ENCODE measurements around the gene COL11A2.

COL11A2 gene

DNA sequence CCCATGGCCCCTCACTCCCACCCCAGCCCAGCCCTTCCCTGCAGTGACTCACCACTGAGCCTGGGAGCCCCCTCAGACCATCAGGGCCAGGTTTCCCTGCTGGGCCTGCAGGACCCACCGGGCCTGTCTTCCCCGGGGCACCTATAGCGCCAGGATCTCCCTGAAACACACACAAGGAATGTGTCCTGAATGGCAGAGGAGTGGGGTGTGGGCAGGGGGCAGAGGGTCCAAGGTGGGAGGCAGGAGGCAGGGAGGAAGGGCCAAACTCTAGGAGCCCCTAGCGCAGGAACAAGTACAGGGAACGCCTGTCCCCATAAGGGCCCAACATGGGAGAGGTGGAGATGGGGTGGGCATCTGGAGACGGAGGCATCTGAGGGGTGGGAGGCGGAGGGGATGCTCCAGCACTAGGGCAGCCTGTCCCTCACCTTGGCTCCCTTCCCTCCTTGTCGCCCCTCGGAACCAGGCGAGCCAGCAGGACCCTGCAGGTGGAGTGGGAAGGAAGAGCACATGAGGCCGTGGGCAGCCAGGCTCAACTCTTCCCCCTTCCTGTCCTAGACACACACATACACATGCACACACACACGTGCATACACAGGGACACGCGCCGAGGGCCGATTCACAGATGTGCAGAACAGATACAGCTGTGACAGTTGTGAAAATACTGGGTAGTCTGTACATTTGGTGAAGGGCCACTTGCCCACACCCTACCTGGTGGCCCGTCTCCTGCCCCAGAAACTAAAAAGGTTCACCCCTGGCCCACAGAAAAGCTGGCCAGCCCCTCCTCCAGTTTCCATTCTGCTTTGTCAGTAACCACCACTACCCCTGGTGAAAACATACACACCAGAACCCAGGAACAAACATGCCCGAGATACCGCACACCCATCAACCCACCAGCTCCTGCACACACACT is 24.6 kb downstream of the COL11A2 start:
- DNase-seq (no peak), ATAC-seq (ENCODE audit: insufficient read depth, low read depth) (no peak)
- Histone ChIP-seq H4K20me1 (ENCODE audit: insufficient read depth, low read length) (no peaks in the 10 kb centered on the region), H3K27ac (ENCODE audit: low read length) (no peak overlapping the region), H3K9me3 (ENCODE audit: insufficient read depth, low read length, severe bottlenecking) (no peaks in the 10 kb centered on the region), H3K4me1 (ENCODE audit: insufficient read depth, low read length) (no peaks in the 10 kb centered on the region), H3K4me3 (ENCODE audit: low read depth in 1 of 2, low read length in 2 of 2) (no peak overlapping the region), H2AFZ (ENCODE audit: low read depth, low read length) (no peak overlapping the region), H3K36me3 (ENCODE audit: insufficient read depth, low read length) (no peaks in the 10 kb centered on the region), H3K4me2 (ENCODE audit: insufficient read depth, low read length) (no peak overlapping the region), H3K79me2 (ENCODE audit: insufficient read depth, low read length) (no peaks in the 10 kb centered on the region), H3K9ac (ENCODE audit: low read depth, low read length) (no peak overlapping the region), H3K27me3 (ENCODE audit: insufficient read depth, low read length, poor library complexity) (no peaks in the 10 kb centered on the region)
- TF ChIP-seq CTCF (IDR thresholded peaks at IDR 0.05; ENCODE audit: borderline replicate concordance, extremely low read depth, low read length, poor library complexity, severe bottlenecking) (no peak), EZH2 (IDR thresholded peaks at IDR 0.05; ENCODE audit: borderline replicate concordance, low read depth, low read length, severe bottlenecking) (no peak)

- Histone ChIP-seq H3K27ac (ENCODE audit: low read length) (no peak overlapping the region), H3K79me2 (ENCODE audit: insufficient read depth, low read length) (no peaks in the 10 kb centered on the region), H3K36me3 (ENCODE audit: insufficient read depth, low read length) (no peaks in the 10 kb centered on the region), H3K9ac (ENCODE audit: low read depth, low read length) (no peak overlapping the region), H4K20me1 (ENCODE audit: insufficient read depth, low read length) (no peaks in the 10 kb centered on the region), H3K4me1 (ENCODE audit: insufficient read depth, low read length) (peaks cover 3% of the 10 kb centered on the region), H3K9me3 (ENCODE audit: insufficient read depth, low read length, severe bottlenecking) (no peaks in the 10 kb centered on the region), H3K4me3 (ENCODE audit: low read depth in 1 of 2, low read length in 2 of 2) (no peak overlapping the region), H3K4me2 (ENCODE audit: insufficient read depth, low read length) (no peak overlapping the region), H2AFZ (ENCODE audit: low read depth, low read length) (no peak overlapping the region), H3K27me3 (ENCODE audit: insufficient read depth, low read length, poor library complexity) (no peaks in the 10 kb centered on the region)
- TF ChIP-seq EZH2 (IDR thresholded peaks at IDR 0.05; ENCODE audit: borderline replicate concordance, low read depth, low read length, severe bottlenecking) (no peak), CTCF (IDR thresholded peaks at IDR 0.05; ENCODE audit: borderline replicate concordance, extremely low read depth, low read length, poor library complexity, severe bottlenecking) (no peak)
- no peak for DNase-seq
- no peak for ATAC-seq (ENCODE audit: insufficient read depth, low read depth)
These were observed 25.5 kb downstream of the COL11A2 start for GRCh38 chr6:33166811-33167210.

GRCh38 chr6:33166363-33166762 is 25.9 kb downstream of the COL11A2 start:
- Histone ChIP-seq H3K4me2 (ENCODE audit: insufficient read depth, low read length) (no peak overlapping the region), H3K27ac (ENCODE audit: low read length) (no peak overlapping the region), H3K36me3 (ENCODE audit: insufficient read depth, low read length) (no peaks in the 10 kb centered on the region), H4K20me1 (ENCODE audit: insufficient read depth, low read length) (no peaks in the 10 kb centered on the region), H3K4me3 (ENCODE audit: low read depth in 1 of 2, low read length in 2 of 2) (no peak overlapping the region), H3K27me3 (ENCODE audit: insufficient read depth, low read length, poor library complexity) (no peaks in the 10 kb centered on the region), H3K4me1 (ENCODE audit: insufficient read depth, low read length) (peaks cover 7% of the 10 kb centered on the region), H2AFZ (ENCODE audit: low read depth, low read length) (no peak overlapping the region), H3K9ac (ENCODE audit: low read depth, low read length) (no peak overlapping the region), H3K9me3 (ENCODE audit: insufficient read depth, low read length, severe bottlenecking) (no peaks in the 10 kb centered on the region), H3K79me2 (ENCODE audit: insufficient read depth, low read length) (no peaks in the 10 kb centered on the region)
- DNase-seq, result no peak
- ATAC-seq (ENCODE audit: insufficient read depth, low read depth), result no peak
- TF ChIP-seq EZH2 (IDR thresholded peaks at IDR 0.05; ENCODE audit: borderline replicate concordance, low read depth, low read length, severe bottlenecking), result no peak
- no peak for TF ChIP-seq CTCF (IDR thresholded peaks at IDR 0.05; ENCODE audit: borderline replicate concordance, extremely low read depth, low read length, poor library complexity, severe bottlenecking)

Data from DND-41 (cell line).